Prostate gland (tissue), 2 donors: ENCODE results near the gene AFF3. TPM values are rescaled to one million over a fixed set of nuclear protein-coding genes. Genes with fewer than 3 reads are reported as not detected.

ENCODE experiments used
- DNase-seq: peaks from one replicate; pipeline ENCODE4 v3.0.0-alpha.2; 2019; ENCODE audit warnings: low spot score
- H3K27ac ChIP-seq, 2 donors: fragments of 200-600 bp; sonication (generic); 2 replicates each; pipeline ENCODE4 v1.5.1; 2017 to 2019
- H3K27me3 ChIP-seq: fragments of 200-600 bp; sonication (generic); replicated peaks from 2 replicates; pipeline ENCODE4 v1.5.1; 2019; ENCODE audit not compliant: insufficient read depth
- H3K36me3 ChIP-seq, 2 donors: fragments of 200-600 bp; sonication (generic); 1 replicate in 1 of 2; 2 replicates in 1 of 2; pipeline versions ENCODE4 v1.5.1 to v1.8.1; 2017 to 2019
- H3K4me1 ChIP-seq: fragments of 200-600 bp; sonication (generic); replicated peaks from 2 replicates; pipeline ENCODE4 v1.5.1; 2019
- H3K4me3 ChIP-seq, 2 donors: fragments of 200-600 bp; sonication (generic); 2 replicates each; pipeline ENCODE4 v1.5.1; 2017 to 2019
- H3K9me3 ChIP-seq: fragments of 200-600 bp; sonication (generic); 2 replicates; pipeline ENCODE4 v1.5.1; 2017
- CTCF ChIP-seq, 4 experiments: fragments of 200-600 bp in 2 of 4; fragments of 450-650 bp in 2 of 4; sonication (generic) in 2 of 4; IDR thresholded peaks; 1 replicate in 3 of 4; 2 replicates in 1 of 4; pipeline ENCODE4 v1.5.1; 2016 to 2019; ENCODE audit warnings: antibody characterized with exemption in 4 of 4, mild to moderate bottlenecking in 2 of 4, moderate library complexity in 2 of 4
- POLR2A ChIP-seq: fragments of 450-650 bp; IDR thresholded peaks from one replicate; pipeline ENCODE4 v1.6.1; 2016; ENCODE audit warnings: antibody characterized with exemption, mild to moderate bottlenecking
- POLR2AphosphoS5 ChIP-seq: sonication (generic); formaldehyde crosslinking; IDR thresholded peaks from one replicate; pipeline ENCODE4 v1.6.1; 2017; ENCODE audit warnings: antibody characterized with exemption
- whole genome bisulfite sequencing: methylation state at CpG from one replicate; pipeline ENCODE4 v1.1.5; 2018; 5-methylcytosine and 5-hydroxymethylcytosine counted together
- intact Hi-C: fragments of 100-400 bp; cut with DNase I; formaldehyde crosslinking; loops from one replicate; pipeline ENCODE4 v1.14.2; 2022
- total RNA-seq, 2 donors: library from RNA; depleted of rRNA; stranded (reverse); fragments of >200 nt; gene quantifications; one replicate each; pipeline ENCODE4 v1.1.0, GENCODE V29; 2016

The AFF3 gene
- total RNA-seq, 2 donors from 2014 or later = 74.4 to 113 TPM

- no peak for DNase-seq
- no peak overlapping the region for H3K27ac ChIP-seq
- no peak overlapping the region for H3K4me3 ChIP-seq
- H3K36me3 ChIP-seq = no peaks in the 10 kb centered on the region
- H3K4me1 ChIP-seq = no peaks in the 10 kb centered on the region
- 91% methylated on average over 4 of the region's 4 CpGs for WGBS
- TF ChIP-seq POLR2A (no peak), CTCF (IDR thresholded peaks at IDR 0.05) (no peak), POLR2AphosphoS5 (no peak)
- intact Hi-C loops = no loop called here
- no peaks in the 10 kb centered on the region for H3K9me3 ChIP-seq
- H3K27me3 ChIP-seq = no peaks in the 10 kb centered on the region
These were observed 6.5 kb upstream of the AFF3 start for GRCh38 chr2:100148883-100149282.

GRCh38 chr2:100146657-100146960, 4.2 kb upstream of the AFF3 start:
- intact Hi-C loops = no loop called here
- no peaks in the 10 kb centered on the region for H3K36me3 ChIP-seq
- H3K27ac ChIP-seq = no peak overlapping the region
- no peaks in the 10 kb centered on the region for H3K4me1 ChIP-seq
- no peaks in the 10 kb centered on the region for H3K9me3 ChIP-seq
- DNase-seq = no peak
- H3K27me3 ChIP-seq = no peaks in the 10 kb centered on the region
- WGBS = 76% methylated on average over 2 of the region's 2 CpGs
- TF ChIP-seq CTCF (IDR thresholded peaks at IDR 0.05) = no peak
- TF ChIP-seq POLR2AphosphoS5 = no peak
- TF ChIP-seq POLR2A = no peak
- H3K4me3 ChIP-seq = no peak overlapping the region

GRCh38 chr2:100145893-100146656, 3.7 kb upstream of the AFF3 start:
- Histone ChIP-seq H3K4me1 (no peaks in the 10 kb centered on the region), H3K36me3 (no peaks in the 10 kb centered on the region), H3K9me3 (no peaks in the 10 kb centered on the region), H3K27ac (no peak overlapping the region), H3K4me3 (no peak overlapping the region), H3K27me3 (no peaks in the 10 kb centered on the region)
- no peak for DNase-seq
- intact Hi-C loops = no loop called here
- TF ChIP-seq CTCF (IDR thresholded peaks at IDR 0.05) (no peak), POLR2AphosphoS5 (no peak), POLR2A (no peak)
- WGBS = 85% methylated on average over 11 of the region's 11 CpGs

GRCh38 chr2:100143286-100143685, 896 bp upstream of the AFF3 start:
- no peaks in the 10 kb centered on the region for H3K27me3 ChIP-seq
- H3K4me1 ChIP-seq = no peaks in the 10 kb centered on the region
- no peak overlapping the region for H3K4me3 ChIP-seq
- no peak overlapping the region for H3K27ac ChIP-seq
- 81% methylated on average over 6 of the region's 6 CpGs for WGBS
- DNase-seq = no peak
- H3K36me3 ChIP-seq = no peaks in the 10 kb centered on the region
- TF ChIP-seq POLR2AphosphoS5 (no peak), POLR2A (no peak), CTCF (IDR thresholded peaks at IDR 0.05) (no peak)
- no peaks in the 10 kb centered on the region for H3K9me3 ChIP-seq
- intact Hi-C loops = no loop called here

- H3K9me3 ChIP-seq = no peaks in the 10 kb centered on the region
- TF ChIP-seq CTCF (IDR thresholded peaks at IDR 0.05) (no peak), POLR2A (no peak), POLR2AphosphoS5 (no peak)
- no peaks in the 10 kb centered on the region for H3K36me3 ChIP-seq
- H3K27ac ChIP-seq = no peak overlapping the region
- H3K27me3 ChIP-seq = no peaks in the 10 kb centered on the region
- DNase-seq = no peak
- H3K4me1 ChIP-seq = no peaks in the 10 kb centered on the region
- 93% methylated on average over 3 of the region's 3 CpGs for WGBS
- H3K4me3 ChIP-seq = no peak overlapping the region
- intact Hi-C loops = no loop called here
These were observed 484 bp downstream of the AFF3 start for GRCh38 chr2:100141906-100142305.
